SK-N-DZ (cell line): ENCODE results near the gene LGI2. TPM values are rescaled to one million over a fixed set of nuclear protein-coding genes. Genes with fewer than 3 reads are reported as not detected.
"Not testable (repeated sequence)": the region's sequence is repeated elsewhere in the genome, so short reads cannot be mapped to it uniquely, and the experiment has no call there.

Experiments
- DNase-seq: peaks from one replicate; pipeline ENCODE4 v3.0.0-alpha.2; 2015; ENCODE audit warnings: low spot score
- polyA plus RNA-seq, 2 experiments: library from polyadenylated mRNA; depleted of rRNA; stranded (reverse); fragments of >200 nt; gene quantifications; 2 replicates each; pipeline ENCODE4 v1.2.3, GENCODE V29; 2014

Gene LGI2
- polyA plus RNA-seq (2014; cell fraction: cytosol; rRNA removed): 1.3 and 3.2 TPM in 2 replicates
- polyA plus RNA-seq (2014; cell fraction: nucleus; rRNA removed): 0.98 and 2.5 TPM in 2 replicates

GRCh38 chr4:25030277-25031076 is at the start of gene LGI2:
Gene LGI2 (minus strand): TSS chr4:25030946. CDS start chr4:25030693, 253 bp downstream.
- no peak for DNase-seq

GRCh38 chr4:25078523-25078922 is 47.8 kb upstream of the LGI2 start:
- DNase-seq: no peak

- no peak for DNase-seq
Measured at GRCh38 chr4:25076625-25077398, 46.1 kb upstream of the LGI2 start.

- no peak for DNase-seq
Measured at GRCh38 chr4:25075851-25076250, 45.1 kb upstream of the LGI2 start.

- DNase-seq: no peak
Measured at GRCh38 chr4:25075129-25075528, 44.4 kb upstream of the LGI2 start.

- DNase-seq: no peak
Measured at GRCh38 chr4:25070545-25070944, 39.8 kb upstream of the LGI2 start.

GRCh38 chr4:25069014-25069413 is 38.3 kb upstream of the LGI2 start:
- no peak for DNase-seq

GRCh38 chr4:25068386-25068785 is 37.6 kb upstream of the LGI2 start:
- DNase-seq: no peak

GRCh38 chr4:25065932-25066590 is 35.3 kb upstream of the LGI2 start:
- DNase-seq: peak; percentile 22

- no peak for DNase-seq
Measured at GRCh38 chr4:25065431-25065858, 34.7 kb upstream of the LGI2 start.

GRCh38 chr4:25064447-25064846 is 33.7 kb upstream of the LGI2 start:
- DNase-seq: not testable (repeated sequence)

GRCh38 chr4:25063116-25063515 is 32.4 kb upstream of the LGI2 start:
- no peak for DNase-seq

GRCh38 chr4:25062098-25062497 is 31.4 kb upstream of the LGI2 start:
- no peak for DNase-seq

- no peak for DNase-seq
Measured at GRCh38 chr4:25061602-25062001, 30.9 kb upstream of the LGI2 start.

- DNase-seq: no peak
Measured at GRCh38 chr4:25060963-25061340, 30.2 kb upstream of the LGI2 start.

GRCh38 chr4:25060241-25060962 is 29.7 kb upstream of the LGI2 start:
- DNase-seq: no peak

- DNase-seq: no peak
Measured at GRCh38 chr4:25059791-25060190, 29.0 kb upstream of the LGI2 start.

GRCh38 chr4:25058796-25059195 is 28.1 kb upstream of the LGI2 start:
- DNase-seq: peak; percentile 66

GRCh38 chr4:25057299-25057698 is 26.6 kb upstream of the LGI2 start:
- no peak for DNase-seq

- DNase-seq: not testable (repeated sequence)
Measured at GRCh38 chr4:25052037-25052436, 21.3 kb upstream of the LGI2 start.

- no peak for DNase-seq
Measured at GRCh38 chr4:25051534-25051933, 20.8 kb upstream of the LGI2 start.
